Vagina (tissue), 2 donors: Measurements from ENCODE around the gene EHD1. TPM values are rescaled to one million over a fixed set of nuclear protein-coding genes. Genes with fewer than 3 reads are reported as not detected.

Experiments
- DNase-seq, 2 donors: peaks; one replicate each; pipeline ENCODE4 v3.0.0-alpha.2; 2017; ENCODE audit errors: extremely low spot score in 2 of 2
- H3K27ac ChIP-seq: fragments of 200-600 bp; sonication (generic); one replicate; pipeline ENCODE4 v1.5.1; 2019
- H3K27me3 ChIP-seq: fragments of 200-600 bp; sonication (generic); one replicate; pipeline ENCODE4 v1.5.1; 2019
- H3K36me3 ChIP-seq, 2 donors: fragments of 200-600 bp; sonication (generic); one replicate each; pipeline ENCODE4 v1.5.1; 2017 to 2019
- H3K4me1 ChIP-seq: fragments of 200-600 bp; sonication (generic); one replicate; pipeline ENCODE4 v1.5.1; 2019
- H3K4me3 ChIP-seq, 2 donors: fragments of 200-600 bp; sonication (generic); 1 replicate in 1 of 2; 2 replicates in 1 of 2; pipeline ENCODE4 v1.5.1; 2016 to 2019
- H3K9me3 ChIP-seq: fragments of 200-600 bp; sonication (generic); one replicate; pipeline ENCODE4 v1.5.1; 2019
- POLR2A ChIP-seq, 2 donors: fragments of 450-650 bp; IDR thresholded peaks; one replicate each; pipeline ENCODE4 v1.6.1; 2017; ENCODE audit warnings: antibody characterized with exemption in 2 of 2, mild to moderate bottlenecking in 2 of 2, moderate library complexity in 2 of 2
- POLR2AphosphoS5 ChIP-seq, 2 donors: sonication (generic); formaldehyde crosslinking; IDR thresholded peaks; one replicate each; pipeline ENCODE4 v1.9.0; 2017; ENCODE audit warnings: antibody characterized with exemption in 2 of 2, mild to moderate bottlenecking in 2 of 2, low read depth in 1 of 2; ENCODE audit not compliant: insufficient read depth in 1 of 2
- intact Hi-C: fragments of 100-400 bp; cut with DNase I; formaldehyde crosslinking; loops from one replicate; pipeline ENCODE4 v1.15.1; 2023
- total RNA-seq: library from RNA; depleted of rRNA; stranded (reverse); fragments of >200 nt; gene quantifications from one replicate; pipeline ENCODE4 v1.2.3, GENCODE V29; 2016
- TF ChIP-seq, protein P1 (sequence below), 3 experiments: fragments of 450-650 bp in 2 of 3; fragments of 200-600 bp in 1 of 3; sonication (generic) in 1 of 3; IDR thresholded peaks; one replicate each; pipeline ENCODE4 v1.5.1; 2017 to 2019; ENCODE audit warnings: antibody characterized with exemption in 3 of 3, mild to moderate bottlenecking in 2 of 3, moderate library complexity in 2 of 3

The EHD1 gene
- total RNA-seq, 1 donor from 2014 or later: 61.6 TPM

DNA sequence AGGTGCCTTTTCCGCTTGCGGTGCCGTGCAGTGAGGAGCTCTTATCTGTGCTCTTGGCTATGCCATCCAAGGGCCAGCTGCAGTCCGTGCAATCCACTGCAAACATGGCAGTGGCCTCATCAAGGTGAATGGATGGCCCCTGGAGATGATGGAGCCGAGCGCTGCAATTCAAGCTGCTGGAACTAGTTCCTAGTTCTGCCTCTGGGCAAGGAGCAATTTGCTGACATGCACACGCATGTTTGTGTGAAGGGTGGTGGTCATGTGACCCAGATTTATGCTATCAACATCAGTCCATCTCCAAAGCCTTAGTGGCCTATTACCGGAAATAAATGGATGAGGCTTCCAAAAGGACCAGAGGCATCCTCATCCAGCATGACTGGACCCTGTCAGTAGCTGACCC, 3.1 kb upstream of the EHD1 start:
- Histone ChIP-seq H3K4me1 (peaks cover 34% of the 10 kb centered on the region), H3K36me3 (no peaks in the 10 kb centered on the region), H3K27me3 (no peaks in the 10 kb centered on the region), H3K4me3 (no peak overlapping the region), H3K9me3 (no peaks in the 10 kb centered on the region), H3K27ac (peak overlapping the region; percentile 8)
- intact Hi-C loops: loop anchor here (1.0 kb wide), 1 partner anchor 43 kb away; the partner anchor contains the start of gene PPP2R5B
- DNase-seq: no peak
- no peak for TF ChIP-seq POLR2A (IDR thresholded peaks at IDR 0.05)
- no peak for TF ChIP-seq POLR2AphosphoS5 (IDR thresholded peaks at IDR 0.05; ENCODE audit: insufficient read depth in 1 of 2, low read depth in 1 of 2)
- TF ChIP-seq, protein P1, sequence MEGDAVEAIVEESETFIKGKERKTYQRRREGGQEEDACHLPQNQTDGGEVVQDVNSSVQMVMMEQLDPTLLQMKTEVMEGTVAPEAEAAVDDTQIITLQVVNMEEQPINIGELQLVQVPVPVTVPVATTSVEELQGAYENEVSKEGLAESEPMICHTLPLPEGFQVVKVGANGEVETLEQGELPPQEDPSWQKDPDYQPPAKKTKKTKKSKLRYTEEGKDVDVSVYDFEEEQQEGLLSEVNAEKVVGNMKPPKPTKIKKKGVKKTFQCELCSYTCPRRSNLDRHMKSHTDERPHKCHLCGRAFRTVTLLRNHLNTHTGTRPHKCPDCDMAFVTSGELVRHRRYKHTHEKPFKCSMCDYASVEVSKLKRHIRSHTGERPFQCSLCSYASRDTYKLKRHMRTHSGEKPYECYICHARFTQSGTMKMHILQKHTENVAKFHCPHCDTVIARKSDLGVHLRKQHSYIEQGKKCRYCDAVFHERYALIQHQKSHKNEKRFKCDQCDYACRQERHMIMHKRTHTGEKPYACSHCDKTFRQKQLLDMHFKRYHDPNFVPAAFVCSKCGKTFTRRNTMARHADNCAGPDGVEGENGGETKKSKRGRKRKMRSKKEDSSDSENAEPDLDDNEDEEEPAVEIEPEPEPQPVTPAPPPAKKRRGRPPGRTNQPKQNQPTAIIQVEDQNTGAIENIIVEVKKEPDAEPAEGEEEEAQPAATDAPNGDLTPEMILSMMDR (IDR thresholded peaks at IDR 0.05): no peak

DNA sequence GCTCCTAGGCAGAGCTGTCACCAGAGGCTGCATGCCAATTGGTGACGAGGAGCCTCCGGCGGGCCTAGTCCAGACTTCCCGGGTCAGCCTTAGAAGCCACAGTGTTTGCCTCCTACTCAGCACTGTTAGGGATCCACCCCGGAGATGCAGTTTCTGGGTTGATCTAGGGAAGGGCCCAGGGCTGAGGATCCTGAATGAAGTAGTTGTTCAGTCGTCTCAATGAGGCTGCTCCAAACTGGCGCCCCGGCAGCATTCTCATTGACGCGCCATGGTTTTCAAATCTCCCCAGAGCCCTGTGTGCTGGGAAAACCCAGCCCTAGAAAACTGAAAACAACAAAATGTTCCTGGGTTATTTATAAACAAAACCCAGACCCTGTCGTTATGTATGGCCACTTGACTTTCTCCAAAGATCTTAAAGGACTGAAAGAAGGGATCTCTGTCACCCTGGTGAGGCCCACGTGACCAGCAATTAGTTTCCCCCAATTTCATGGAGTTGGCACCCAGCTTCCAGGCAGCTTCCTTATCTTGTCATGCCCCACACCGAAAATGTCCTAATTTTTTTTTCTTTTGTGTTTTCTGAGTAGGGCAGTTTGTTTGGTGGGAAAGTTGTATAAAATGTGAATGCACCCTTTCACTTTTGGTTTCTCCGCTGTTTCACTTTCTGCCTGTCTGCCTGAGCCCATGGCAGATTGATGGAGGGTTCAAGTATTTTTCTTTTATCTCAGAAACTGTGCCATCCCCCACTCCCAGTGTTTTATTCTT, 2.0 kb upstream of the EHD1 start:
- no peaks in the 10 kb centered on the region for H3K27me3 ChIP-seq
- peak overlapping the region; percentile 88 for H3K27ac ChIP-seq
- no peaks in the 10 kb centered on the region for H3K9me3 ChIP-seq
- no peak for TF ChIP-seq POLR2A (IDR thresholded peaks at IDR 0.05)
- no peak for TF ChIP-seq POLR2AphosphoS5 (IDR thresholded peaks at IDR 0.05; ENCODE audit: insufficient read depth in 1 of 2, low read depth in 1 of 2)
- TF ChIP-seq, protein P1 (IDR thresholded peaks at IDR 0.05): no peak
- no peaks in the 10 kb centered on the region for H3K36me3 ChIP-seq
- no peak overlapping the region for H3K4me3 ChIP-seq
- DNase-seq: no peak
- peaks cover 44% of the 10 kb centered on the region for H3K4me1 ChIP-seq
- intact Hi-C loops: loop anchor here (1.0 kb wide), 1 partner anchor 44 kb away; the partner anchor contains the start of gene PPP2R5B

DNA sequence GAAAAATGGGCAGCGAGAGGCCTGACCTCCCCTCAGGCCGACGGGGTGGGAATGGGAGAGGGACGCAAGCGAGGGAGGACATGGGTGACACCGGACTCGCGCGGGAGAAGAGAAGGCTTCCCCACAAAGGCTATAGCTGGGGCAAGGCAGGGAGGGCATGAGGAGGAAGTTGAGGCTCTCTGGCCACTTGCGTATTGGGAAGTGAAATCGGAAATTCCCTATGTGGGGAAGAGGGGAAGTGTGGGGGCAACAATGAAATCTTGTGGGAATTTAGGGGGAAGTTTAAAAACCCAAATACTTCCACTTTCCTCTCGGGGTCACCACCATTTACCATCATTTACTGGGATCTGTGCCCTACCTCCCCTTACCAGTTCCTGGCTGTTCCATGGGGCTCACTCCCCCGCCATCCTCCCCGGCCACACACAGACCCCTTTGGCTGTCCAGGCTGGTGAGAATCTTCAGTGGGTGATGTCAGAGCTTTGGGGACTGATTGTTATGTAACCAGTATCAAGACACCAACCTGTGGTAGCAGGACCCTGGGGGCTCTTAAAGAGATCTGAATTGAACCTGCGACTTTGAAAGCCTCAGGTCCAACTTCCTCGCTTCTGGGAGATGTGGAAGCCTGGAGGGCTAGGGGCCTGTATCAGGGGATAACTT, 951 bp upstream of the EHD1 start:
- no peak for DNase-seq

DNA sequence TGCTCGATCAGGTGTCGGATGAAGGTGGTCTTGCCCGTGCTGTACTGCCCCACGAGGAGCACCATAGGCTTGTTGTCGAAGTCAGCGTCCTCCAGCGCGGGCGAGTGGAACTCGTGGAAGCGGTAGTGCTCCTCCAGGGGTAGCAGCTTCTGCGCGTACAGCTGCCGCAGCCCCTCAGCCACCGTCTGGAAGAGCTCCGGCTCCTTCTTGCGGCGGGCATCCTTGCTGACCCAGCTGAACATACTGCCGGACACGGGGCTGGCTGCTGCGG, 263 bp downstream of the EHD1 start:
- H3K9me3 ChIP-seq: no peaks in the 10 kb centered on the region
- no peak for DNase-seq
- TF ChIP-seq POLR2AphosphoS5 (IDR thresholded peaks at IDR 0.05; ENCODE audit: insufficient read depth in 1 of 2, low read depth in 1 of 2) (no peak), POLR2A (IDR thresholded peaks at IDR 0.05) (no peak)
- TF ChIP-seq, protein P1 (IDR thresholded peaks at IDR 0.05): no peak
- peak overlapping the region; percentile 84 for H3K27ac ChIP-seq
- H3K4me1 ChIP-seq: peaks cover 61% of the 10 kb centered on the region
- no peaks in the 10 kb centered on the region for H3K27me3 ChIP-seq
- H3K36me3 ChIP-seq: peaks cover 0 to 9% of the 10 kb centered on the region in 2 donors
- peak overlapping the region; percentile 83 to 86 for H3K4me3 ChIP-seq
- intact Hi-C loops: loop anchor here (2.0 kb wide), 1 partner anchor 21 kb away; no protein-coding TSS in a partner anchor

More for the DNA sequence above, 951 bp upstream of the EHD1 start:
- Histone ChIP-seq H3K27ac (peak overlapping the region; percentile 88), H3K4me1 (peaks cover 55% of the 10 kb centered on the region), H3K27me3 (no peaks in the 10 kb centered on the region), H3K9me3 (no peaks in the 10 kb centered on the region), H3K36me3 (no peaks in the 10 kb centered on the region), H3K4me3 (peak overlapping the region; percentile 83 to 86)
- TF ChIP-seq POLR2AphosphoS5 (IDR thresholded peaks at IDR 0.05; ENCODE audit: insufficient read depth in 1 of 2, low read depth in 1 of 2) (no peak), POLR2A (IDR thresholded peaks at IDR 0.05) (no peak)
- TF ChIP-seq, protein P1 (IDR thresholded peaks at IDR 0.05): no peak
- intact Hi-C loops: loop anchor here (2.0 kb wide), 1 partner anchor 23 kb away; no protein-coding TSS in a partner anchor
